ENCODE data around the gene FRMD4A. TPM values are rescaled to one million over a fixed set of nuclear protein-coding genes. Genes with fewer than 3 reads are reported as not detected.

The FRMD4A gene
- total RNA-seq, 1 experiment from 2014 or later, result 7.0 TPM

DNA sequence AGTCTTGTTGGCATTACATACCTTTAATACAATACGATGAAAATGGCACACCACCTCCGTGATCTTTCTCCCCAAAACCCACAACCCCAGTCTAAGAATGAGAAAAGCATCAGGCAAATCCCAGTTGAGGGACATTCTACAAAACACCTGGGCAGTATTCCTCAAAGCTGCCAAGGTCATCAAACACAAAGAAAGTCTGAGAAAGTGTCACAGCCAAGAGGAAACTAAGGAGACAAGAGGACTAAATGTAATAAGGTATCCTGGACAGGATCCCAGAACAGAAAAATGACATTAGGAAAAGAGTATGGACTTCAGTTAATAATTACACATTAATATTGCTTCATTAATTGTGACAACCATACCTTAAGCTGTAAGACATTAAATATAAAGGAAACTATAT is 14.5 kb upstream of the FRMD4A start:
- Mint-ChIP-seq H3K4me1 (ENCODE audit: low read depth, unreplicated experiment) (no peaks in the 10 kb centered on the region), H3K36me3 (ENCODE audit: insufficient read depth, unreplicated experiment) (no peaks in the 10 kb centered on the region), H3K9me3 (ENCODE audit: low read depth, unreplicated experiment) (no peaks in the 10 kb centered on the region), H3K27me3 (ENCODE audit: unreplicated experiment) (peaks cover 33% of the 10 kb centered on the region), H3K4me3 (ENCODE audit: low read depth, unreplicated experiment) (no peak overlapping the region), H3K27ac (ENCODE audit: unreplicated experiment) (no peak overlapping the region)
- TF ChIP-seq, protein P1, sequence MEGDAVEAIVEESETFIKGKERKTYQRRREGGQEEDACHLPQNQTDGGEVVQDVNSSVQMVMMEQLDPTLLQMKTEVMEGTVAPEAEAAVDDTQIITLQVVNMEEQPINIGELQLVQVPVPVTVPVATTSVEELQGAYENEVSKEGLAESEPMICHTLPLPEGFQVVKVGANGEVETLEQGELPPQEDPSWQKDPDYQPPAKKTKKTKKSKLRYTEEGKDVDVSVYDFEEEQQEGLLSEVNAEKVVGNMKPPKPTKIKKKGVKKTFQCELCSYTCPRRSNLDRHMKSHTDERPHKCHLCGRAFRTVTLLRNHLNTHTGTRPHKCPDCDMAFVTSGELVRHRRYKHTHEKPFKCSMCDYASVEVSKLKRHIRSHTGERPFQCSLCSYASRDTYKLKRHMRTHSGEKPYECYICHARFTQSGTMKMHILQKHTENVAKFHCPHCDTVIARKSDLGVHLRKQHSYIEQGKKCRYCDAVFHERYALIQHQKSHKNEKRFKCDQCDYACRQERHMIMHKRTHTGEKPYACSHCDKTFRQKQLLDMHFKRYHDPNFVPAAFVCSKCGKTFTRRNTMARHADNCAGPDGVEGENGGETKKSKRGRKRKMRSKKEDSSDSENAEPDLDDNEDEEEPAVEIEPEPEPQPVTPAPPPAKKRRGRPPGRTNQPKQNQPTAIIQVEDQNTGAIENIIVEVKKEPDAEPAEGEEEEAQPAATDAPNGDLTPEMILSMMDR (IDR thresholded peaks at IDR 0.05; ENCODE audit: unreplicated experiment), result no peak
- no TSS peak for BruUV-seq (replicated peaks)
- no peak for DNase-seq
- CTCF ChIA-PET, result no interaction called here
- intact Hi-C loops (cut with micrococcal nuclease; ENCODE audit: unreplicated experiment), result no loop called here

DNA sequence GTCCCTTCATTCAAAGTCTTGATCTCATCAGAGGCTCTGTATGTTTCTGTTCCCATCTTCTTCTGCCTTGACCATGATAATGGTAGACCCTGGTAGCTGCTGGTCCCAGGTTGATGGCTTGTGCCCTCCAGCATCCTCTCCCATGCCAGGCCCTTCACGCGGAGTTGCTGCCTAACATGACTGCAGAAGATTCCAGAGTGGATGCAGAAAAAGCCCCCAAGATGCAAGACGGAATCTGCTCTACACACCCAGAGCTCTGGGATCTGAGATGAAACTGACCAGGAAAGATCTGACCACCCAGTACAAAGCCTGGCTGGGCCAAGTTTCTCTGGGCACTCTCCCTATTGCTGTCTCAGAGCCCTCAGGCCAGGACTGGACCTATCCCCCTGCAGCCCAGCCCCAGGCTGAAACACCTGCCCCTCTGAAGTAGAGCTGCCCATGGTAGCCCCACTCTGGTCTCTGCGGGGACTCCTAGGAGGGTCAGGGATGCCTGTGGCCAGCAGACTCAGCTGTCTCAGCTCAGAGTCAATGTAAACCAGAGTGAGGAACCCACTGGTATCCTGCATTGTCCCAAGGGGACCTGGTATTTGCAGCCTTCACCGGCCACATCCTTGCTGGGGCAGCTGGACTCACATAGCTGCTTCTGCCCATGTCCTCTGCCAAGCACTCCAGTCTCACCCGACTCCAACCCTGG is 9.5 kb upstream of the FRMD4A start:
- TF ChIP-seq, protein P1 (IDR thresholded peaks at IDR 0.05; ENCODE audit: unreplicated experiment), result no peak
- no peak for DNase-seq
- Mint-ChIP-seq H3K36me3 (ENCODE audit: insufficient read depth, unreplicated experiment) (no peaks in the 10 kb centered on the region), H3K27ac (ENCODE audit: unreplicated experiment) (no peak overlapping the region), H3K4me3 (ENCODE audit: low read depth, unreplicated experiment) (no peak overlapping the region), H3K4me1 (ENCODE audit: low read depth, unreplicated experiment) (no peaks in the 10 kb centered on the region), H3K27me3 (ENCODE audit: unreplicated experiment) (peaks cover 44% of the 10 kb centered on the region), H3K9me3 (ENCODE audit: low read depth, unreplicated experiment) (no peaks in the 10 kb centered on the region)
- intact Hi-C loops (cut with micrococcal nuclease; ENCODE audit: unreplicated experiment), result no loop called here
- no TSS peak for BruUV-seq (replicated peaks)
- CTCF ChIA-PET, result no interaction called here

GRCh38 chr10:14336736-14337135 is 6.0 kb upstream of the FRMD4A start:
- CTCF ChIA-PET, result no interaction called here
- TF ChIP-seq, protein P1 (IDR thresholded peaks at IDR 0.05; ENCODE audit: unreplicated experiment), result no peak
- intact Hi-C loops (cut with micrococcal nuclease; ENCODE audit: unreplicated experiment), result no loop called here
- BruUV-seq (replicated peaks), result no TSS peak
- no peaks in the 10 kb centered on the region for H3K36me3 Mint-ChIP-seq (ENCODE audit: insufficient read depth, unreplicated experiment)
- H3K27me3 Mint-ChIP-seq (ENCODE audit: unreplicated experiment), result peaks cover 57% of the 10 kb centered on the region
- H3K9me3 Mint-ChIP-seq (ENCODE audit: low read depth, unreplicated experiment), result no peaks in the 10 kb centered on the region
- H3K4me3 Mint-ChIP-seq (ENCODE audit: low read depth, unreplicated experiment), result no peak overlapping the region
- H3K4me1 Mint-ChIP-seq (ENCODE audit: low read depth, unreplicated experiment), result no peaks in the 10 kb centered on the region
- DNase-seq, result no peak
- H3K27ac Mint-ChIP-seq (ENCODE audit: unreplicated experiment), result no peak overlapping the region

GRCh38 chr10:14334771-14335170 is 4.0 kb upstream of the FRMD4A start:
- no peak for DNase-seq
- Mint-ChIP-seq H3K27me3 (ENCODE audit: unreplicated experiment) (peaks cover 72% of the 10 kb centered on the region), H3K36me3 (ENCODE audit: insufficient read depth, unreplicated experiment) (no peaks in the 10 kb centered on the region), H3K4me1 (ENCODE audit: low read depth, unreplicated experiment) (no peaks in the 10 kb centered on the region), H3K4me3 (ENCODE audit: low read depth, unreplicated experiment) (no peak overlapping the region), H3K9me3 (ENCODE audit: low read depth, unreplicated experiment) (no peaks in the 10 kb centered on the region), H3K27ac (ENCODE audit: unreplicated experiment) (no peak overlapping the region)
- TF ChIP-seq, protein P1 (IDR thresholded peaks at IDR 0.05; ENCODE audit: unreplicated experiment), result no peak
- intact Hi-C loops (cut with micrococcal nuclease; ENCODE audit: unreplicated experiment), result no loop called here
- CTCF ChIA-PET, result no interaction called here
- BruUV-seq (replicated peaks), result no TSS peak
